Right lobe of liver (tissue), 4 donors: ENCODE data around the gene C10orf90.

ENCODE experiments used
- POLR2A ChIP-seq: fragments of 450-650 bp; IDR thresholded peaks from one replicate; pipeline ENCODE4 v1.6.1; 2017; ENCODE audit warnings: antibody characterized with exemption, mild to moderate bottlenecking
- TF ChIP-seq, protein P1 (sequence below), 4 donors: fragments of 200-600 bp in 3 of 4; fragments of 450-650 bp in 1 of 4; IDR thresholded peaks; one replicate each; pipeline versions ENCODE4 v1.5.1 to v1.8.0; 2016 to 2022; ENCODE audit warnings: antibody characterized with exemption in 4 of 4, mild to moderate bottlenecking in 2 of 4
- donor health status: DM: no; HTN: no; CAD: no.
- donor health status: DM: no; HTN: no; CAD: no.
- donor health status: DM: no; HTN: yes; CAD: no.

DNA sequence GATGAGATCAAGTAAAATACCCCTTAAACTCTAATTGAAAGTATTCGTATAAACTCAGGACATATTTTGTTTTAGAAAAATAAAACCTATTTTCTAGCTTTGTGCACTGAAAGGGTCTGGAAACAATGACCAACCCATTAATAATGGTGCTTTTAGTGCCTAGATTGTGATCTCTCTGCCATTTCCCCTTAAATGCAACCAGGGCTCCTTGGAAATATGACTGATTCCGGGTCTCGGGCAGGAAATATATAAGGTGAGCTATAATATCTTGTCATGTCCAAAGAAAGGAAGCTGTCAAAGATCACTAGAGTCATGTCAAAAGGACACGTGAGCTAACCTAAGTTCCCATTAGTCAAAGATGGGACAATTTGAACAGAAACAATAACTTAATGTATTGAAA, 269.9 kb downstream of the C10orf90 start:
- TF ChIP-seq, protein P1, sequence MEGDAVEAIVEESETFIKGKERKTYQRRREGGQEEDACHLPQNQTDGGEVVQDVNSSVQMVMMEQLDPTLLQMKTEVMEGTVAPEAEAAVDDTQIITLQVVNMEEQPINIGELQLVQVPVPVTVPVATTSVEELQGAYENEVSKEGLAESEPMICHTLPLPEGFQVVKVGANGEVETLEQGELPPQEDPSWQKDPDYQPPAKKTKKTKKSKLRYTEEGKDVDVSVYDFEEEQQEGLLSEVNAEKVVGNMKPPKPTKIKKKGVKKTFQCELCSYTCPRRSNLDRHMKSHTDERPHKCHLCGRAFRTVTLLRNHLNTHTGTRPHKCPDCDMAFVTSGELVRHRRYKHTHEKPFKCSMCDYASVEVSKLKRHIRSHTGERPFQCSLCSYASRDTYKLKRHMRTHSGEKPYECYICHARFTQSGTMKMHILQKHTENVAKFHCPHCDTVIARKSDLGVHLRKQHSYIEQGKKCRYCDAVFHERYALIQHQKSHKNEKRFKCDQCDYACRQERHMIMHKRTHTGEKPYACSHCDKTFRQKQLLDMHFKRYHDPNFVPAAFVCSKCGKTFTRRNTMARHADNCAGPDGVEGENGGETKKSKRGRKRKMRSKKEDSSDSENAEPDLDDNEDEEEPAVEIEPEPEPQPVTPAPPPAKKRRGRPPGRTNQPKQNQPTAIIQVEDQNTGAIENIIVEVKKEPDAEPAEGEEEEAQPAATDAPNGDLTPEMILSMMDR (IDR thresholded peaks at IDR 0.05), result no peak
- no peak for TF ChIP-seq POLR2A
